GM11168 (cell line): ENCODE results near the gene ANKRD40CL.
"Not testable (repeated sequence)": the region's sequence is repeated elsewhere in the genome, so short reads cannot be mapped to it uniquely, and the experiment has no call there.

Experiments
- in situ Hi-C: fragments of 300-500 bp; cut with MboI; formaldehyde crosslinking; loops from one replicate; pipeline ENCODE4 v1.12.0; 2022; ENCODE audit warnings: low sequenced_read_pairs; ENCODE audit not compliant: unreplicated experiment

Gene ANKRD40CL

GRCh38 chr17:50767446-50767845, at the start of gene ANKRD40CL:
ANKRD40CL (minus strand) TSS chr17:50767518; CDS start chr17:50766913, 605 bp downstream.
- in situ Hi-C loops: no loop called here

GRCh38 chr17:50816271-50816670, 49.0 kb upstream of the ANKRD40CL start:
- in situ Hi-C loops: no loop called here

DNA sequence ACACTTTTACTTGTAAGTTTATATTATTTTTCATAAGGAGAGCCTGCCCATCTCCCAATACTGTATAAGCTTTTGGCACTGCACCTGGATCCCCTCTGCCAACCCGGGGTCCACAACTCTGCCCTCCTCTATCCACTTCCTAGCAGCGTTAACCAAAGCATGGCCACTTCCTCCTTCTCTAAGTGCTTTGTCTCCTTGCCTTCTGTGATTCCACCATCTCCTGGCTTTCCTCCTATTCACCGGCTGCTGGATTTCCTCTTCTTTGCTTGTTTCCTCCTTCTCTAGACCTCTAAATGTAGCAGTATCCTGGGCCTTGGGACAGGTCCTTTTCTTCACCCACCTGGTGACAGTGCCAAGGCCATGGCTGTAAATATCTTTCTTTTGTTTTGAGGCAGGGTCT, 48.1 kb upstream of the ANKRD40CL start:
- in situ Hi-C loops: no loop called here

GRCh38 chr17:50813583-50813982, 46.3 kb upstream of the ANKRD40CL start:
- in situ Hi-C loops: no loop called here

DNA sequence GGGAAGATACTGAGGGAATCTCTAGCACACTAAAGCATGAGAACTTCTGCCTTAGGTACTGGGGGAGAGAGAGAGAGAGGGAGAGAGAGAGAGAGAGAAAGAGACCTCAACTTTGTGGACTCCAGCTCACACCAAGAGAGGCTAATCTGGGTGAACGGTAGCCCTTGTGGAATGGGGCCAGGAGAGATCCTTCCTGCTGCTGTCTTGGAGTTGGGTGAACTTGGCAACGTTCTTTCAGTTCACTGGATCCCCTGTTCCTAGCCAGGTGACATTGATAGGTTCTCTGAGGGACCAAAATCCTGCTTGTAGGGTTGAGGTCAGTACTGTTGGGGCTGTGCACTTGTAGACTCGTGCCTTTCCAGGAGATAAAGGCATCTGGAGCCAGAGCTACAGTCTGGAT, 41.6 kb upstream of the ANKRD40CL start:
- in situ Hi-C loops: no loop called here

DNA sequence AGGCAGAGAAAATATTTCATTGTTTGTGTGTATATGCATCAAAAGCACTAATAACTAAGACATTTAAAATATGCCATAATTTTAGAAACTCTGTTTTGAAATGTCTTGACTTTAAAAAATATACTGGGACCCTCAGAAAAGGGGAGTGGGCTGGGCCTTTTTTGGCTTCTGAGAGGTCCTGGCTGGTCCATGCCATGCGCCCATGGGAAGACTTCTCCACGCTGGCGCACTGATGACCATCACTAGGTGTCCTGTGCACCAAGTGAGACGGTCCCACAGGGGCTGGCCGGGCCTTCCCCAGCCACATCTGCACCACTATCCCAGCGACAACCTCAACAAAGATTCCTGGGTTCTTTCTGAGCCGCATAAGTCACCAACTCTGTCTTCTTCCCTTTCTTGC, 41.1 kb upstream of the ANKRD40CL start:
- in situ Hi-C loops: no loop called here

GRCh38 chr17:50807675-50808074, 40.4 kb upstream of the ANKRD40CL start:
- in situ Hi-C loops: no loop called here

GRCh38 chr17:50807009-50807408, 39.7 kb upstream of the ANKRD40CL start:
- in situ Hi-C loops: no loop called here

GRCh38 chr17:50806141-50806643, 38.9 kb upstream of the ANKRD40CL start:
- in situ Hi-C loops: no loop called here

GRCh38 chr17:50805486-50805885, 38.2 kb upstream of the ANKRD40CL start:
- in situ Hi-C loops: no loop called here

GRCh38 chr17:50804749-50805475, 37.6 kb upstream of the ANKRD40CL start:
- in situ Hi-C loops: not testable (repeated sequence)

DNA sequence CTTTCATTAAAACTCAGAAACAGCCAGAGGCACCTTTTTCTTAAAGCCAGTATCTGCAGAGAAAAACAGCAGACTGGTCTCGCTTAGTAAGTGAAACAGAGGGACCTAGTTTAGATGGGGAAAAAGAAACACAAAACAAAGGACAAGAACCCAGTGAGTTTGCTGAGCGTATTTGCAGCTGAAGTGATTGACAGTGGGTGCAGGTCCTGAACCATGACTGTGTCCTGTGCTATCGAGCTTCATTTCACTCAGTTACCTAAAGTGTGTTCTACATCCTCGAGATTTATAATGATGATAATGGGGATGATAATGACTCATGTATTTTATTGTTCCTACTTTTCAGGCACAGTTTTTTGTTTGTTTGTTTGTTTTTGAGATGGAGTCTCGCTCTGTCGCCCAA, 36.4 kb upstream of the ANKRD40CL start:
- in situ Hi-C loops: no loop called here

GRCh38 chr17:50802609-50803571, 35.6 kb upstream of the ANKRD40CL start:
- in situ Hi-C loops: no loop called here

- in situ Hi-C loops: no loop called here
These were observed 32.9 kb upstream of the ANKRD40CL start for GRCh38 chr17:50800196-50800700.

DNA sequence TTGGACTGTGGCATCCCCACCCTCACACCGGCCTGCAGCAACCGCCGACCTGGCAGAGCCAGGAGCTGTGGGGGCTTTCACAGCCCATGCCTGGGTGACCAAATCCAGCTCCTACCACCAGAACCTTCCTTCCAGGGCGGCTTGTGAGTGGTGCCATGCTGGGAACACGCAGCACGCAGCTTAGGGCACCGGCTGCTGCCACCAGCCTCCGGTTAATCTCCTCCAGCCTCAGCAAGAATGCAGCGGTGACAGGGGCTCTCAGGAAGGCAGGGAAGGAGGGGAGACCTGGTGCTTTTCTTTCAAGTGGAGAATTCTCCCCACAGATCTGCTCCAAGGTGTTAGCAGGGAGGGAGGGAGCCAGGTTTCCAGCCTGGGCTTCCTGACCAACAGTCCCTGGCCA, 32.3 kb upstream of the ANKRD40CL start:
- in situ Hi-C loops: no loop called here

DNA sequence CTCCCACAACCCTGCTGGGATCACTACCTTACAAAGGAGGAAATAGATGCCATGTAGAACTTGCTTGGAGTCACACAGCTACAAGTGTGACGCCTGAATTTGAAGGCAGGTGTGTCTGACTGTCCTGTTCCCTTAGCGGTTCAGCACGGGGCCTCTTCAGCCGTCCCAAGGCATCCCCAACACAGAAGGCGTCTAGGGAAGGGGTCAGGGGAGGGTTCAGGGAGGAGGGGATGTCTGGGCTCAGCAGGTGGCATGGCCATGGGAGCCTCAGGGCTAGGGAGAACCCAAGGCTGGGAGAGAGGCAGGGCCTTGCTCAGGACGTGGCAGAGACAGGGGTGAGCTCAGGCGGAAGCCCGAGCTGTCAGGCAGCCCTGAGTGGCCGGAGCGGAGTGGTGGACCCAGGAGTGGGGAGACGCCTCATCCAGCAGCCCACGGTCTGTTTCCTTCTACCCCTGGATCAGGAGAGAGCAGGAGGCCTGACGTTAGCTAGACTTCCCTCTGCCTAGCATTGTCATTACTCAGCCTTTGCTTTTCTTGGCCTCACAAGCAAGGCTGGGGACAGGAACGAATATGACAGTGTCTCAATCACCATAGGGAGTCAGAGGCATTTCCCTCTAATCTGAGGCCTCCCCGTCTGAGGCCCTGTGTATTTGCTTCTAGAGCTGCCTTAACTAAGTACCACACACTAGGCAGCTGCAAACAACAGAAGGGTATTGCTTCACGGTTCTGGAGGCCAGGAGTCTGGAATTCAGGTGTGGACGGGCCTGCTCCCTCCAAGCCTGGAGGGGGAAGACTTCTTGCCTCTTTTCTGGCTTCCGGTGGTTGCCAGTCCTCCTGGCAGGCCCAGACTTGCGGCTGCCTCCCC, 31.3 kb upstream of the ANKRD40CL start:
- in situ Hi-C loops: no loop called here

- in situ Hi-C loops: no loop called here
These were observed 30.0 kb upstream of the ANKRD40CL start for GRCh38 chr17:50797135-50797810.

DNA sequence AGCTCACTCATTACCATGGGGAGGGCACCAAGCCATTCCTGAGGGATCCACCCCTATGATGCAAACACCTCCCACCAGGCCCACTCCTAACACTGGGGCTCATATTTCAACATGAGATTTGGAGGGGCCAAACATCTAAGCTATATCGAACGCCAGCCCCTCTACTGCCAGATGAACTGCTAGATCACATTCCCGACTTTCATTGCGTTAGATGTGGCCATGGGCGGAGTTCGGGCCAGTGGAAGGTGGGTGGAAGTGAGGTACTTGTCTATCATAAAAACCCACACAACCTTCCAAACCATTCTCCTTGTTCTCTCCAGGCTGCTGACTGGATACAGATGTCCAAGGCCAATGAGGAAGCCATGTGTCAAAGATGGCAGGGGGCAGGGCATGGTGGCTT, 27.0 kb upstream of the ANKRD40CL start:
- in situ Hi-C loops: no loop called here

DNA sequence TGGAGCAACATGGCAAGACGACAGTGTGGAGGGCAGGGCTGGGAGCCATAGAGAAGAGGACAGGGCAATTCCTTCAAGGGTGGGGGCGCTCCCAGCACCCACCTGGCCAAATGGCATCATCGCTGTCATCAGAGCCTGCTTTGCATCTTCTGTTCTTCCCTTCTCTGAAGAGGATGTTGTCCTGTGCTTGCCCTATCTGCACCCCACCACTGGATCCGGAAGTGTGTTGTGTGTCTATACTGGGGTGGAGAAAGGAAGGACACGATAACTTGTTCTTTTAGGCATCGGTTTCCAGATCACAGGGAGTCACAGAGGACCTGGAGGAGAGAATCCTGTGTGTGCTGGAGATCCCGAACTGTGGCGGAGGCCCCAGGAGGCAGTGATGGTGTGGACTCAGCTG, 25.7 kb upstream of the ANKRD40CL start:
- in situ Hi-C loops: no loop called here
